ENCODE measurements around the gene SESN3. TPM values are rescaled to one million over a fixed set of nuclear protein-coding genes. Genes with fewer than 3 reads are reported as not detected.

Gene SESN3
- total RNA-seq, 2 experiments from 2014 or later: 8.4 to 12.3 TPM

- DNase-seq (peak; percentile 49), ATAC-seq (peak; percentile 23)
- Mint-ChIP-seq H3K9me3 (ENCODE audit: low read depth) (peaks cover 1% of the 10 kb centered on the region), H3K36me3 (ENCODE audit: low read depth) (no peaks in the 10 kb centered on the region), H3K27ac (peak overlapping the region; percentile 96), H3K4me1 (peaks cover 42% of the 10 kb centered on the region), H3K4me3 (peak overlapping the region; percentile 83), H3K27me3 (no peaks in the 10 kb centered on the region)
- intact Hi-C loops (cut with DNase I, micrococcal nuclease): loop anchor here (1.0 to 10.0 kb wide), 6 partner anchors 78 to 1274 kb away; partner anchors contain the start of gene SESN3 (in 1 of the 2)
- ChIA-PET POLR2A (interaction anchor here (0.6 to 1.3 kb wide), 9 partner anchors 68 to 637 kb away, joined by 3 to 6 read pairs (median 4); partner anchors contain the start of genes CEP57, FAM76B and SESN3), CTCF (interaction anchor here (0.7 to 9.6 kb wide), 34 partner anchors 9 to 1190 kb away, joined by 3 to 139 read pairs (median 5); partner anchors contain the start of genes CEP57, CWC15, KDM4D and MAML2)
These were observed 77.8 kb downstream of the SESN3 start for GRCh38 chr11:95152876-95153856.

- Mint-ChIP-seq H3K4me1 (peaks cover 36% of the 10 kb centered on the region), H3K36me3 (ENCODE audit: low read depth) (no peaks in the 10 kb centered on the region), H3K27me3 (peaks cover 3% of the 10 kb centered on the region), H3K27ac (peak overlapping the region; percentile 87), H3K4me3 (peak overlapping the region; percentile 83), H3K9me3 (ENCODE audit: low read depth) (no peaks in the 10 kb centered on the region)
- peak; percentile 88 for ATAC-seq
- ChIA-PET CTCF (interaction anchor here (0.7 to 9.6 kb wide), 30 partner anchors 11 to 639 kb away, joined by 3 to 139 read pairs (median 4); partner anchors contain the start of genes CEP57, CWC15, KDM4D and SESN3), POLR2A (interaction anchor here (0.7 kb wide), 1 partner anchor 639 kb away, joined by 3 read pairs; the partner anchor contains the start of genes CEP57 and FAM76B)
- intact Hi-C loops (cut with DNase I, micrococcal nuclease): loop anchor here (1.0 to 10.0 kb wide), 20 partner anchors 60 to 1276 kb away; partner anchors contain the start of genes CWC15 (in 2 of the 2), KDM4D (in 2 of the 2), CEP57 (in 1 of the 2) and ENDOD1 (in 1 of the 2)
- DNase-seq: peak; percentile 96
These were observed 79.9 kb downstream of the SESN3 start for GRCh38 chr11:95150956-95151684.

- ATAC-seq (no peak), DNase-seq (no peak)
- Mint-ChIP-seq H3K36me3 (ENCODE audit: low read depth) (no peaks in the 10 kb centered on the region), H3K27me3 (peaks cover 4% of the 10 kb centered on the region), H3K4me1 (peaks cover 36% of the 10 kb centered on the region), H3K9me3 (ENCODE audit: low read depth) (no peaks in the 10 kb centered on the region), H3K4me3 (peak overlapping the region; percentile 83), H3K27ac (peak overlapping the region; percentile 87)
- CTCF ChIA-PET: interaction anchor here (0.6 to 9.6 kb wide), 10 partner anchors 57 to 627 kb away, joined by 3 to 129 read pairs (median 4); partner anchors contain the start of gene SRSF8
- POLR2A ChIA-PET: interaction anchor here (0.6 kb wide), 1 partner anchor 653 kb away, joined by 3 read pairs; no protein-coding TSS in a partner anchor
- intact Hi-C loops (cut with DNase I, micrococcal nuclease): loop anchor here (2.0 to 10.0 kb wide), 7 partner anchors 59 to 1277 kb away; partner anchors contain the start of genes CWC15 (in 1 of the 2) and KDM4D (in 1 of the 2)
These were observed 81.2 kb downstream of the SESN3 start for GRCh38 chr11:95149651-95150364.

GRCh38 chr11:95148938-95149337 is 82.1 kb downstream of the SESN3 start:
- DNase-seq (no peak), ATAC-seq (no peak)
- peaks cover 12% of the 10 kb centered on the region for H3K27me3 Mint-ChIP-seq
- no peak overlapping the region for H3K27ac Mint-ChIP-seq
- intact Hi-C loops (cut with DNase I, micrococcal nuclease): no loop called here
- ChIA-PET CTCF (interaction anchor here (1.0 to 3.5 kb wide), 7 partner anchors 10 to 616 kb away, joined by 3 to 17 read pairs (median 6); partner anchors contain the start of gene SRSF8), POLR2A (no interaction called here)
- H3K4me1 Mint-ChIP-seq: peaks cover 32% of the 10 kb centered on the region
- H3K9me3 Mint-ChIP-seq (ENCODE audit: low read depth): no peaks in the 10 kb centered on the region
- no peaks in the 10 kb centered on the region for H3K36me3 Mint-ChIP-seq (ENCODE audit: low read depth)
- H3K4me3 Mint-ChIP-seq: no peak overlapping the region

- ATAC-seq: no peak
- POLR2A ChIA-PET: no interaction called here
- Mint-ChIP-seq H3K4me3 (no peak overlapping the region), H3K36me3 (ENCODE audit: low read depth) (no peaks in the 10 kb centered on the region), H3K27ac (no peak overlapping the region), H3K27me3 (peaks cover 16% of the 10 kb centered on the region), H3K4me1 (peaks cover 28% of the 10 kb centered on the region), H3K9me3 (ENCODE audit: low read depth) (no peaks in the 10 kb centered on the region)
- CTCF ChIA-PET: interaction anchor here (1.0 to 3.5 kb wide), 8 partner anchors 10 to 616 kb away, joined by 3 to 17 read pairs (median 6); partner anchors contain the start of gene SRSF8
- DNase-seq: no peak
- intact Hi-C loops (cut with DNase I, micrococcal nuclease): no loop called here
These were observed 82.6 kb downstream of the SESN3 start for GRCh38 chr11:95148406-95148805.

- H3K4me1 Mint-ChIP-seq: peaks cover 19% of the 10 kb centered on the region
- POLR2A ChIA-PET: interaction anchor here (0.8 kb wide), 1 partner anchor 221 kb away, joined by 4 read pairs; no protein-coding TSS in a partner anchor
These were observed 83.6 kb downstream of the SESN3 start for GRCh38 chr11:95147364-95147905.

GRCh38 chr11:95145430-95146060 is 85.5 kb downstream of the SESN3 start:
- intact Hi-C loops (cut with DNase I, micrococcal nuclease): no loop called here

More at GRCh38 chr11:95147364-95147905, 83.6 kb downstream of the SESN3 start:
- Mint-ChIP-seq H3K27me3 (peaks cover 17% of the 10 kb centered on the region), H3K36me3 (ENCODE audit: low read depth) (no peaks in the 10 kb centered on the region), H3K27ac (no peak overlapping the region), H3K9me3 (ENCODE audit: low read depth) (no peaks in the 10 kb centered on the region), H3K4me3 (no peak overlapping the region)
- no peak for ATAC-seq
- intact Hi-C loops (cut with DNase I, micrococcal nuclease): no loop called here
- CTCF ChIA-PET: interaction anchor here (0.8 to 3.5 kb wide), 10 partner anchors 10 to 558 kb away, joined by 3 to 17 read pairs (median 4); partner anchors contain the start of genes CWC15, KDM4D and SRSF8
- peak; percentile 36 for DNase-seq

GRCh38 chr11:95144313-95145235 is 86.4 kb downstream of the SESN3 start:
- H3K4me1 Mint-ChIP-seq: peaks cover 12% of the 10 kb centered on the region
- POLR2A ChIA-PET: no interaction called here

More at GRCh38 chr11:95145430-95146060, 85.5 kb downstream of the SESN3 start:
- Mint-ChIP-seq H3K4me3 (no peak overlapping the region), H3K27ac (no peak overlapping the region), H3K4me1 (peaks cover 12% of the 10 kb centered on the region), H3K36me3 (ENCODE audit: low read depth) (no peaks in the 10 kb centered on the region), H3K9me3 (ENCODE audit: low read depth) (no peaks in the 10 kb centered on the region), H3K27me3 (peaks cover 20% of the 10 kb centered on the region)
- ChIA-PET CTCF (interaction anchor here (0.6 to 3.5 kb wide), 4 partner anchors 12 to 79 kb away, joined by 3 to 17 read pairs (median 5); partner anchors contain the start of gene SRSF8), POLR2A (no interaction called here)
- DNase-seq (no peak), ATAC-seq (no peak)

More at GRCh38 chr11:95144313-95145235, 86.4 kb downstream of the SESN3 start:
- CTCF ChIA-PET: interaction anchor here (1.0 to 1.5 kb wide), 2 partner anchors 13 to 227 kb away, joined by 3 read pairs; no protein-coding TSS in a partner anchor
- Mint-ChIP-seq H3K36me3 (ENCODE audit: low read depth) (no peaks in the 10 kb centered on the region), H3K27me3 (peaks cover 20% of the 10 kb centered on the region), H3K4me3 (no peak overlapping the region), H3K27ac (no peak overlapping the region), H3K9me3 (ENCODE audit: low read depth) (no peaks in the 10 kb centered on the region)
- no peak for DNase-seq
- intact Hi-C loops (cut with DNase I, micrococcal nuclease): no loop called here
- no peak for ATAC-seq
